ENCODE data around the gene SPATC1L. TPM values are rescaled to one million over a fixed set of nuclear protein-coding genes. Genes with fewer than 3 reads are reported as not detected.
"Not testable (repeated sequence)": the region's sequence is repeated elsewhere in the genome, so short reads cannot be mapped to it uniquely, and the experiment has no call there.

Gene SPATC1L
- polyA plus RNA-seq, 1 experiment, result 8.4 TPM

- POLR2A ChIA-PET, result interaction anchor here (0.6 kb wide), 1 partner anchor 48 kb away, joined by 11 read pairs; no protein-coding TSS in a partner anchor
- Histone ChIP-seq H3K27me3 (ENCODE audit: control insufficient read depth, insufficient read depth, low read length) (no peaks in the 10 kb centered on the region), H3K36me3 (ENCODE audit: control insufficient read depth, insufficient read depth, low read length) (no peaks in the 10 kb centered on the region), H3K4me3 (ENCODE audit: low read depth, low read length) (no peak overlapping the region)
- DNase-seq (ENCODE audit: low read depth), result no peak
- no peak for TF ChIP-seq CTCF (IDR thresholded peaks at IDR 0.05; ENCODE audit: insufficient read depth, low read depth, low read length)
- CTCF ChIA-PET, result no interaction called here
These were observed 10.7 kb downstream of the SPATC1L start for GRCh38 chr21:46173573-46173972.

GRCh38 chr21:46172863-46173528, 11.3 kb downstream of the SPATC1L start:
- no peak for DNase-seq (ENCODE audit: low read depth)
- H3K4me3 ChIP-seq (ENCODE audit: low read depth, low read length), result no peak overlapping the region
- ChIA-PET POLR2A (no interaction called here), CTCF (no interaction called here)
- H3K27me3 ChIP-seq (ENCODE audit: control insufficient read depth, insufficient read depth, low read length), result no peaks in the 10 kb centered on the region
- no peaks in the 10 kb centered on the region for H3K36me3 ChIP-seq (ENCODE audit: control insufficient read depth, insufficient read depth, low read length)
- TF ChIP-seq CTCF (IDR thresholded peaks at IDR 0.05; ENCODE audit: insufficient read depth, low read depth, low read length), result no peak

GRCh38 chr21:46171996-46172862, 12.0 kb downstream of the SPATC1L start:
- POLR2A ChIA-PET, result no interaction called here
- Histone ChIP-seq H3K4me3 (ENCODE audit: low read depth, low read length) (no peak overlapping the region), H3K36me3 (ENCODE audit: control insufficient read depth, insufficient read depth, low read length) (no peaks in the 10 kb centered on the region), H3K27me3 (ENCODE audit: control insufficient read depth, insufficient read depth, low read length) (no peaks in the 10 kb centered on the region)
- CTCF ChIA-PET, result no interaction called here
- no peak for TF ChIP-seq CTCF (IDR thresholded peaks at IDR 0.05; ENCODE audit: insufficient read depth, low read depth, low read length)
- no peak for DNase-seq (ENCODE audit: low read depth)

- Histone ChIP-seq H3K4me3 (ENCODE audit: low read depth, low read length) (no peak overlapping the region), H3K27me3 (ENCODE audit: control insufficient read depth, insufficient read depth, low read length) (no peaks in the 10 kb centered on the region), H3K36me3 (ENCODE audit: control insufficient read depth, insufficient read depth, low read length) (no peaks in the 10 kb centered on the region)
- CTCF ChIA-PET, result no interaction called here
- DNase-seq (ENCODE audit: low read depth), result no peak
- TF ChIP-seq CTCF (IDR thresholded peaks at IDR 0.05; ENCODE audit: insufficient read depth, low read depth, low read length), result no peak
- POLR2A ChIA-PET, result no interaction called here
These were observed 12.7 kb downstream of the SPATC1L start for GRCh38 chr21:46171585-46171984.

GRCh38 chr21:46170436-46171193, 13.6 kb downstream of the SPATC1L start:
- H3K27me3 ChIP-seq (ENCODE audit: control insufficient read depth, insufficient read depth, low read length); POLR2A ChIA-PET; H3K36me3 ChIP-seq (ENCODE audit: control insufficient read depth, insufficient read depth, low read length); DNase-seq (ENCODE audit: low read depth); CTCF ChIA-PET; H3K4me3 ChIP-seq (ENCODE audit: low read depth, low read length): not testable (repeated sequence)

Measured in BJ (cell line).